Activated CD8-positive, alpha-beta memory T cell treated with anti-CD3 and anti-CD28 coated beads, Interleukin-2, amount 50 U/mL, for 48 hours (primary cell): ENCODE results near the gene PRSS38.

Source experiments
- DNase-seq: peaks from one replicate; pipeline ENCODE4 v3.0.0-alpha.2; 2020

The PRSS38 gene

GRCh38 chr1:227779685-227780084, 35.8 kb upstream of the PRSS38 start:
- peak; percentile 20 for DNase-seq

GRCh38 chr1:227780101-227781044, 35.1 kb upstream of the PRSS38 start:
- DNase-seq = peak; percentile 30

GRCh38 chr1:227781314-227781930, 34.1 kb upstream of the PRSS38 start:
- no peak for DNase-seq

DNA sequence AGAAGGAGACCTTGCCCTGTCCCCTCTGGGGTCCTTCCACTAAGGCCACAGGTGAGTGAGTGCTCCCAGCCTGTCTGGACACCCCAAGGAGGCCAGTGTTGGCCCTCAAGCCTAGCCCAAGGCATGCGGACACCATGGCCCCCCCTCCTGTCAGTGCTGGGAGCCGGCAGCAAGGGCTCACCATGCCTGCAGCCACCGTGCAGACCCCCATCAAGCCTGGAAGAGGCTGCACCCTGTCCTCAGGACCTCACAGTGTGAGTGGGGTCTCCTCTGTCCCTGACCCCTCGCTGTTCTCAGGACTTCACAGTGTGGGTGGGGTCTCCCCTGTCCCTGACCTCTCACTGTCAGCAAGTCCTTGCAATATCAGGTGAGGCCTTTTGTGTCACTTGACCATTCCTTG, 33.2 kb upstream of the PRSS38 start:
- DNase-seq = no peak

DNA sequence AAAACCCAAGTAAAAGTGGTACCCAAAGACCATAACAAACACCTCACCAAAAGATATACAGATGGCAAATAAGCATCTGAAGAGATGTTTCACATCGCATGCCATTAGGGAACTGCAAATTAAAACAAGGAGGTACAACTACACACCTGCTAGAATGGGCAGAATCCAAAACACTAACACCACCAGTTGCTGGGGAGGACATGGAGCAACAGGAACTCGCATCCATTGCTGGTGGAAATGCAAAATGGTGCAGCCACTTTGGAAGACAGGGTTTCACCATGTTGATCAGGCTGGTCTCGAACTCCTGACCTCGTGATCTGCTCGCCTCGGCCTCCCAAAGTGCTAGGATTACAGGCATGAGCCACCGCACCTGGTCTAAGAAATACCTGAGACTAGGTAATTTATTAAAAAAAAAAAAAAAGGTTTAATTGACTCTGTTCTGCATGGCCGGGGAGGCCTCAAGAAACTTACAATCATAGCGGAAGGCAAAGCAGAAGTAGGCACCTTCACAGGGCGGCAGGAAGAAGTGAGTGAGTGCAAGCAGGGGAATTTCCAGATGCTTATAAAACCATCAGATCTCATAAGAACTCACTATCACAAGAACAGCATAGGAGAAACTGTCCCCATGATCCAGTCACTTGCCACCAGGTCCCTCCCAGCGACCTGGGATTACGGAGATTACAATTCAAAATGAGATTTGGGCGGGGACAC, 30.2 kb upstream of the PRSS38 start:
- DNase-seq = no peak

DNA sequence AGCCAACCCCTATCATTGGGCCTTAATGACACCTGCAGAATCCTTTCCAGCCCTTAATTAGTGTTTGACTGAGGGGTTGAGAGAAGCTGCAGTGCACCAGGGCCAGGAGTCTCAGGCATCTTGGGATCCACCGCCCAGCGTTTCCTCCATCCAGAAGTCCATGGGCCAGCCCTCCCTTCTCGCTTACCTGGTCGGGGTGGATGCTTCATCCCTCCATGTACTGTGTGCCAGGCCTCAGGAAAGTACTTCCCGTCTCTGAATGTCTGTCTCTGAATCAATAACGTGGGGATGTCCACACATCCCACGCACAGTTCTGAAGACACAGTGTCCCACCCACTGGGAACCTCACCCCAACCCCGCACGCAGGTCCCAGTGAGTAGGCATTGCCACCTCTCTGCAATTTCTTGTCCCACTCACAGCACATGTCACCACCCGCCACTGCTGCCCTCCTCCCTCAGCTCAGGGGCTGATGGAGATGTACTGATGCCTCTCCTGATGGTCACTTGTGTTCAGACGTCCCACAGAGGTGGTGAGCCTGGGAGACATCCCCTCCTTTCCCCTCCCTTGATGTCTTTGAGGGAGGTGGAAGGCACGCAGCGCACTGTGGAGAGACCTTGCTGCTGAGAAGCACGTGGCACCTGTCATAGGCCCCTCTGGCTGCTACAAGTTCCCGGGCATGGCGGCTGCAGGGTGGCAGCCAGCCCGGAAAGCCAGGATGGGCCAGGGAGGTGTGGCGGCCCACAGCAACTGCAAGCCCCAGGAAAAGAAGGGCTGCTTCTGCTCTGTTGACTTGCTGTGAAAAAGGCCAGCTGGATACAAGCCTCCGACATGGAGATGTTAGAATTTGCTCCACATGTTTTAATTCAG, 29.4 kb upstream of the PRSS38 start:
- no peak for DNase-seq

DNA sequence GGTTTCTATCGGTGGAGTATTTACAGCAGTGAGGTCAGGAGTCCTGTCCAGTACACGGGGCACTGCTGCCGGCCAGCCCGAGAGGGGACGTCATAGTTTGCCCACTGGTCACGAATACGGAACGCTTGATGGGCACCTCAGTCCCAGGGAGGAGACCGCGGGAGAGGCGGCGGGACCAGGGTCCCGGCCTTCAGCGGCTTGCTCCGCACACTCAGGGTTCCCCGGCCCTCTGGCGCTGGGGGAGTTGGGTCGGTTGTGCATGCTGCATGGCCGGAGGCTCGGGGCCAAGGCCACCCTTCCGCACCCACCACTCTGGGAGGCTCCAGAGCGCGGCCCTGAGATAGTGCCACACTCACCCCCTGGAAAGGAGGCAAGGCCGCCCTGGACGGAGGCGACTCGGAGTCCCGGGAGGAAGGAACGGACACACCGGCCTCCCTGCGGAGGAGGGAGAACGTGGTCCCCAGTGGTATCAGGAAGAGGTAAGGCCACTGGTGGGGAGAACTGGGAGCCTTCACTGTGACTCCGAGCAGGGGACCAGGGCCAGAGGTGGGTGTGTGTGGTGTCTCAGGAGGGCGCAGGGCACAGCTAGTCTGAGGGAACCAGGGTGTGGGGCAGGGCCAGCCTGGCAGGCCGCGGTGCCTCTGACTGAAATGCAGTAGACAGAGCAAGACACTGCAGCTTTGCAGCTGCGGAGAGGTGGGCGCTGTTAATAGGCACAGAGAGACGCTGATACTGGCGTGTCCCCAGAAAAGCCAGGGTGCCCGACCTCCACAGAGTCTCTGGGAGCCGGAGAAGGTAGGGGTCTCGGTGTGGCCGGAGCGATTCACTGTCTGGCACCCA, 28.6 kb upstream of the PRSS38 start:
- DNase-seq = peak; percentile 54

GRCh38 chr1:227787513-227788270, 27.8 kb upstream of the PRSS38 start:
- DNase-seq = peak; percentile 95

- DNase-seq = peak; percentile 85
These were observed 27.0 kb upstream of the PRSS38 start for GRCh38 chr1:227788271-227789083.

- peak; percentile 51 for DNase-seq
These were observed 26.1 kb upstream of the PRSS38 start for GRCh38 chr1:227789084-227790033.

DNA sequence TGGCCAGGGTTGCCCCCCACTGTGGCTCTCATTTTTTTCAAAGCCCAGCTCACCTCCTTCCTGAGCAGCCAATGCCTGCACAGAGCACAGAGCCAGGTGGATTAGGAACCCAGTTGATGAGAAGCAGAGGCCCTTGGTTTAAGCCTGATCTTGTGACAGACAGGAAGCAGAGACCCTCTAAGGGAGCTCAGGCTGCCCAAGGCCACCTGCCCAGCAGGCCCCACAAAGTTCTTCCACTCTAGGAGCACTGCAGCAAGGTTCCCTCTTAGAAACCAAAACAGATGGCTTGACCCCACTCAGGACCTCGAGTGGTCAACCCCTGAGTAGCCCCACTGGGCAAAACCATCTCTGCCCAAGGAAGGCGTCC, 25.5 kb upstream of the PRSS38 start:
- no peak for DNase-seq

- no peak for DNase-seq
These were observed 24.6 kb upstream of the PRSS38 start for GRCh38 chr1:227790868-227791267.

DNA sequence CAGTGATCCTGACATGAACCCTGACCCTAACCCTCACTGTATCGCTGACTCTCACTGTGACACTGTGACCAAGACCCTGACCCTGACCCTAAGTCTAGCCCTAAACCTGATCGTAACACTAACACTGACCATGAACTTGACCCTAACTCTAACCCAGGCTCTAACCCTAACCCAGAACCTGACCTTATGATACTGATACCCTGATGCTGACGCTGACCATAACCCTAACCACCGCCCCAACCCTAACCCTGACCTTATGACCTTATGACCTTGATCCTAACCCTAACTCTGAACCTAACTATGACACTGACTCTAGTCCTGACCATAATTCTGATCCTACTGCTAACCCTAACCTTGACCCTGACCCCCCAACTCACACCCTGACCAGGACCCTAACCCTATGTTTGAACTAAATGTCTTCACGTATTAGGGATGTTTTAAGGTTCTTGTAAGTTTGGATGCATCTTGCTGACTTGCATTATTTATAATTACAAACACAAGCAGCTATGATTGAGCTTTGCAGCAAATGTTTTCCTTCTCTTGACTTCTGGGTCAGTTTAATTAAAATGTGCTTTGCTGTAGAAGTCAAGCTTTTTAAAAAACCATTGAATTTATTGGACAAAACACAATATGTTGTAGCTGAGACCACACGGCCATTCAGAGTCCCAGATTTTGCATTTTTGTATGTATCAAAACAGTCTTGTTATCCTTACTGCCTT, 23.9 kb upstream of the PRSS38 start:
- DNase-seq = no peak

DNA sequence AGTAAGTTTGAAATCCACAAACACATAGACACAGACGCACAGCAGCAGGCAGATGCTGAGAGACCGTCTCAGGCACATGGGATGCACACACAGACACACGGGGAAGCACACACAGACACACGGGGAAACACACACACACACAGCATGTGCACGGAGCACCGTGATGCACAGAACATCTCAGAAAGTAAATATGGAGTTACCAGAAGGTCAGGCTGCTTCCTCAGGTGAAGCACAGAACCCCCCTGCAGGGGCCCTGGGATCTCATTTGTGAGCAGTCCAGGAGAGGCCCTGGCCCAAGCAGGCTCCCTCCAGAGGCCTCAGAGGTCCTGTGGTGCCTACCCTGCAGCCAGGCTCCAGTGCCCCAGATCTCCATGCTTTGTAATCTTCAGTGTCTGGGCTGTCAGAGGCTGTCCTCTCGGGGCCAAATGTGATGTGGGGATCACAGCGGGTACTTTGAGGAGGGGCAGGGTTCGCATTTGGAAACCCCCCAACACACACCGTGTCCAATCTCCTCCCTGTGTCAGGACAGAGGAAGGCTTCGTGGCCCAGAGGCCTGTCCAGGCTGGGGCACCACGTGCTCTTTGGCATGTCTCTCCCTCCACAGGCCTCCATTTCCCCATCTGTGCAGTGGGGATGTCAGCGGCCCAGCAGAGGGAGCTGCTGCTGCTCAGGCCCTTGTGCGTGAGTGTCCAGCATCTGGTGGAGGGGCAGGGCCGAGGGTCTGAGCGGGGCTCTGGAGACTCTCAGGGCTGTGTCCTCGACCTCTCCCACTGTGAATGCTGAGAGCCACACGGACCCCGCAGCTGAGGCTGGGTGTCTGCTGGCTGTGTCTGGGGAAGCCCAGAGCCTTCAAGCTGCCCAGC, 23.0 kb upstream of the PRSS38 start:
- DNase-seq = no peak

DNA sequence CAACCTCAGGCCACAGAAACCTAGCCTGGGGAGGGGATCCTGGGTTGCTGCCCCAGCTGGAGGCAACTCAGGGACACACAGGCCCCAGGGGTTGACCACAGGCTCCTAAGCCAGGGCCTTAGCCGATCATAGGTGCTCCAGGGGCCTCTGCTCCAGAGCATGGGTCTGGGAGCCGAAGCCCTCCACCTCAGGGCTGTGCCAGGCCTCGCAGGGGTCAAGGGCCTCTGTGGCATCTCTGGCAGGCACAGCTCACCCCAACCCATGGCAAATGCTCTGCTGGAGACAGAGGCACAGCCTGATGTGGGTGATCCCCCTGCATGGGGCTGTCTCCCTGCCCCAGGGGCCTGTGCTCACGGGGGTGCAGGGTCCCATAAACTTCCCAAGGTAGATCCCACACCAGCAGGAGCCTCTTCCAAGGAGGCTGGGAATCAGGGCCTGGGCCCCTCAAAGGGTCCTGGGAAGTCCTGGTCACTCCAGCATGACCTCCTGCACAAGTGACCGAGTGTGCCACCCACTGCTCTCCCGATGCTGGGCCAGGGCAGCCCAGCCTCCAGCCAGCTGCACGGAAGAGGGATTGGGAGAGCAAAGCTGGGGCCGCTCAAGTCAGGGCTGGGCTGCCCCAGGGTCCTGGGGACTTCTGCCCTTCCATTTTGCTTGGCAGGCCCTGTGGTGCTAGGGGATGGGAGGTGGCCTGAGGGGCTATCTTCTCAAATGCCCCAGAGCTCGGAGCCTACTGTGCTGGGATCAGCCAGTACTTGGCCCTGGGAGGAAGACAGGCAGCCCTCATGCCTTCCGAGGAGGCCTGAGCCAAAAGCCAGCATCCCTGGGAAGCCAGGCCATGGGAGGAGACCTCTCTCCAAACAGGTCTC, 22.2 kb upstream of the PRSS38 start:
- DNase-seq = no peak
